ENCODE results near the gene COX7A2L. TPM values are rescaled to one million over a fixed set of nuclear protein-coding genes. Genes with fewer than 3 reads are reported as not detected.

Gene COX7A2L
- total RNA-seq, 2 experiments from 2014 or later, result 113 to 115 TPM

DNA sequence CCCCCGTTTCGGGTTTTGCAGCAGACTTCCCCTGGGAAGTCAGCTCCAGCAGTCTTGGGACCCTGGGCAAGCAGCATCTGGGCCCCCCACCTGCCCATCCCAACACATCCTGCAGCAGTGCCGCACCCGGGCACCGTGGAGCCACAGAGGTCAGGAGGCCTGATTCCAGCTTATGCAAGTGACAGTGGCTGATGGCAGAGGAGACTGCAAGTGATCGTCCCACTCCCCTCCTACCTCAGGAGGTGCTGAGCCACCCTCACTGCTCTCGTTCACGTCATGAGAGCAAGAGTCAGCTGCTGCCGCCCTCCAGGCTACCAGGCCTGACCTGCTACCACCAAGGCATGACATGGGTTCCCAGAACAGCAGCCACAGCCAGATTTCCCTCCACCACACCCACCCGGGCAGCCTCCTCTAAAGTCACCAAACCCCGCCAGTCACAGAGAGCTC lies 18.2 kb downstream of the COX7A2L start:
- ChIA-PET POLR2A (interaction anchor here (0.6 to 1.2 kb wide), 3 partner anchors 11 to 27 kb away, joined by 3 to 4 read pairs (median 3); no protein-coding TSS in a partner anchor), CTCF (interaction anchor here (1.1 to 1.5 kb wide), 6 partner anchors 7 to 256 kb away, joined by 3 to 6 read pairs (median 4); no protein-coding TSS in a partner anchor)
- TF ChIP-seq, protein P1, sequence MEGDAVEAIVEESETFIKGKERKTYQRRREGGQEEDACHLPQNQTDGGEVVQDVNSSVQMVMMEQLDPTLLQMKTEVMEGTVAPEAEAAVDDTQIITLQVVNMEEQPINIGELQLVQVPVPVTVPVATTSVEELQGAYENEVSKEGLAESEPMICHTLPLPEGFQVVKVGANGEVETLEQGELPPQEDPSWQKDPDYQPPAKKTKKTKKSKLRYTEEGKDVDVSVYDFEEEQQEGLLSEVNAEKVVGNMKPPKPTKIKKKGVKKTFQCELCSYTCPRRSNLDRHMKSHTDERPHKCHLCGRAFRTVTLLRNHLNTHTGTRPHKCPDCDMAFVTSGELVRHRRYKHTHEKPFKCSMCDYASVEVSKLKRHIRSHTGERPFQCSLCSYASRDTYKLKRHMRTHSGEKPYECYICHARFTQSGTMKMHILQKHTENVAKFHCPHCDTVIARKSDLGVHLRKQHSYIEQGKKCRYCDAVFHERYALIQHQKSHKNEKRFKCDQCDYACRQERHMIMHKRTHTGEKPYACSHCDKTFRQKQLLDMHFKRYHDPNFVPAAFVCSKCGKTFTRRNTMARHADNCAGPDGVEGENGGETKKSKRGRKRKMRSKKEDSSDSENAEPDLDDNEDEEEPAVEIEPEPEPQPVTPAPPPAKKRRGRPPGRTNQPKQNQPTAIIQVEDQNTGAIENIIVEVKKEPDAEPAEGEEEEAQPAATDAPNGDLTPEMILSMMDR (IDR thresholded peaks at IDR 0.05), result no peak
- intact Hi-C loops (cut with micrococcal nuclease), result no loop called here
- no peak for ATAC-seq
- no peak for DNase-seq
- peaks cover 5% of the 10 kb centered on the region for H3K9me3 Mint-ChIP-seq
- peaks cover 35% of the 10 kb centered on the region for H3K4me1 Mint-ChIP-seq (ENCODE audit: low read depth)
- H3K27me3 Mint-ChIP-seq, result no peaks in the 10 kb centered on the region
- H3K36me3 Mint-ChIP-seq (ENCODE audit: low read depth), result peaks cover 52% of the 10 kb centered on the region
- H3K27ac Mint-ChIP-seq, result peak overlapping the region; percentile 68
- no peak overlapping the region for H3K4me3 Mint-ChIP-seq

GRCh38 chr2:42342061-42342794 lies 18.8 kb downstream of the COX7A2L start:
- TF ChIP-seq, protein P1 (IDR thresholded peaks at IDR 0.05), result no peak
- Mint-ChIP-seq H3K9me3 (peaks cover 7% of the 10 kb centered on the region), H3K4me3 (no peak overlapping the region), H3K27me3 (no peaks in the 10 kb centered on the region), H3K27ac (peak overlapping the region; percentile 68), H3K36me3 (ENCODE audit: low read depth) (peaks cover 56% of the 10 kb centered on the region), H3K4me1 (ENCODE audit: low read depth) (peaks cover 35% of the 10 kb centered on the region)
- DNase-seq, result peak; percentile 33
- intact Hi-C loops (cut with micrococcal nuclease), result no loop called here
- POLR2A ChIA-PET, result interaction anchor here (0.6 to 1.2 kb wide), 5 partner anchors 11 to 38 kb away, joined by 3 to 4 read pairs (median 3); no protein-coding TSS in a partner anchor
- CTCF ChIA-PET, result interaction anchor here (0.7 to 1.8 kb wide), 5 partner anchors 7 to 246 kb away, joined by 3 to 5 read pairs (median 3); no protein-coding TSS in a partner anchor
- ATAC-seq, result peak; percentile 83

GRCh38 chr2:42340938-42341636 lies 19.9 kb downstream of the COX7A2L start:
- Mint-ChIP-seq H3K36me3 (ENCODE audit: low read depth) (peaks cover 63% of the 10 kb centered on the region), H3K4me1 (ENCODE audit: low read depth) (peaks cover 35% of the 10 kb centered on the region), H3K4me3 (no peak overlapping the region), H3K27me3 (no peaks in the 10 kb centered on the region), H3K9me3 (peaks cover 8% of the 10 kb centered on the region), H3K27ac (peak overlapping the region; percentile 68)
- intact Hi-C loops (cut with micrococcal nuclease), result no loop called here
- peak; percentile 28 for ATAC-seq
- peak; percentile 22 for DNase-seq
- ChIA-PET CTCF (interaction anchor here (1.6 to 1.8 kb wide), 2 partner anchors 10 to 13 kb away, joined by 4 to 5 read pairs; no protein-coding TSS in a partner anchor), POLR2A (interaction anchor here (0.8 kb wide), 1 partner anchor 10 kb away, joined by 3 read pairs; no protein-coding TSS in a partner anchor)
- TF ChIP-seq, protein P1 (IDR thresholded peaks at IDR 0.05), result no peak

GRCh38 chr2:42340045-42340937 lies 20.7 kb downstream of the COX7A2L start:
- Mint-ChIP-seq H3K36me3 (ENCODE audit: low read depth) (peaks cover 68% of the 10 kb centered on the region), H3K9me3 (peaks cover 8% of the 10 kb centered on the region), H3K27me3 (no peaks in the 10 kb centered on the region), H3K4me3 (no peak overlapping the region), H3K27ac (peak overlapping the region; percentile 9), H3K4me1 (ENCODE audit: low read depth) (peaks cover 35% of the 10 kb centered on the region)
- intact Hi-C loops (cut with micrococcal nuclease), result no loop called here
- CTCF ChIA-PET, result interaction anchor here (1.1 to 1.8 kb wide), 2 partner anchors 9 to 12 kb away, joined by 3 to 4 read pairs; no protein-coding TSS in a partner anchor
- ATAC-seq, result no peak
- TF ChIP-seq, protein P1 (IDR thresholded peaks at IDR 0.05), result no peak
- POLR2A ChIA-PET, result interaction anchor here (0.8 kb wide), 1 partner anchor 11 kb away, joined by 3 read pairs; no protein-coding TSS in a partner anchor
- DNase-seq, result no peak

Measured in activated CD8-positive, alpha-beta T cell treated with anti-CD3 and anti-CD28 coated beads for 36 hours (primary cell).